Prostate gland (tissue), 2 donors: ENCODE data around the gene SHF.

Source experiments
- POLR2A ChIP-seq: fragments of 450-650 bp; IDR thresholded peaks from one replicate; pipeline ENCODE4 v1.6.1; 2016; ENCODE audit warnings: antibody characterized with exemption, mild to moderate bottlenecking
- POLR2AphosphoS5 ChIP-seq: sonication (generic); formaldehyde crosslinking; IDR thresholded peaks from one replicate; pipeline ENCODE4 v1.6.1; 2017; ENCODE audit warnings: antibody characterized with exemption
- TF ChIP-seq, protein P1 (sequence below), 4 experiments: fragments of 200-600 bp in 2 of 4; fragments of 450-650 bp in 2 of 4; sonication (generic) in 2 of 4; IDR thresholded peaks; 1 replicate in 3 of 4; 2 replicates in 1 of 4; pipeline ENCODE4 v1.5.1; 2016 to 2019; ENCODE audit warnings: antibody characterized with exemption in 4 of 4, mild to moderate bottlenecking in 2 of 4, moderate library complexity in 2 of 4

GRCh38 chr15:45184562-45185041 is 3.2 kb downstream of the SHF start:
- TF ChIP-seq, protein P1, sequence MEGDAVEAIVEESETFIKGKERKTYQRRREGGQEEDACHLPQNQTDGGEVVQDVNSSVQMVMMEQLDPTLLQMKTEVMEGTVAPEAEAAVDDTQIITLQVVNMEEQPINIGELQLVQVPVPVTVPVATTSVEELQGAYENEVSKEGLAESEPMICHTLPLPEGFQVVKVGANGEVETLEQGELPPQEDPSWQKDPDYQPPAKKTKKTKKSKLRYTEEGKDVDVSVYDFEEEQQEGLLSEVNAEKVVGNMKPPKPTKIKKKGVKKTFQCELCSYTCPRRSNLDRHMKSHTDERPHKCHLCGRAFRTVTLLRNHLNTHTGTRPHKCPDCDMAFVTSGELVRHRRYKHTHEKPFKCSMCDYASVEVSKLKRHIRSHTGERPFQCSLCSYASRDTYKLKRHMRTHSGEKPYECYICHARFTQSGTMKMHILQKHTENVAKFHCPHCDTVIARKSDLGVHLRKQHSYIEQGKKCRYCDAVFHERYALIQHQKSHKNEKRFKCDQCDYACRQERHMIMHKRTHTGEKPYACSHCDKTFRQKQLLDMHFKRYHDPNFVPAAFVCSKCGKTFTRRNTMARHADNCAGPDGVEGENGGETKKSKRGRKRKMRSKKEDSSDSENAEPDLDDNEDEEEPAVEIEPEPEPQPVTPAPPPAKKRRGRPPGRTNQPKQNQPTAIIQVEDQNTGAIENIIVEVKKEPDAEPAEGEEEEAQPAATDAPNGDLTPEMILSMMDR (IDR thresholded peaks at IDR 0.05): no peak
- no peak for TF ChIP-seq POLR2A
- TF ChIP-seq POLR2AphosphoS5: no peak
